ENCODE results near the gene NAV2.

GRCh38 chr11:19919050-19919561, 206.5 kb downstream of the NAV2 start:
- TF ChIP-seq POLR2AphosphoS5 (IDR thresholded peaks at IDR 0.05; ENCODE audit: borderline replicate concordance, low read depth, low read length) (no peak), FOXP2 (optimal IDR thresholded peaks at IDR 0.05; ENCODE audit: control extremely low read depth, extremely low read length, insufficient read depth) (no peak)

Data from SK-N-MC (cell line).